HCT116 (cell line): Measurements from ENCODE around the gene SPSB1. TPM values are rescaled to one million over a fixed set of nuclear protein-coding genes. Genes with fewer than 3 reads are reported as not detected.

Source experiments
- ATAC-seq: fragments of 200-7000 bp; cut with Tn5 transposase; 2 replicates; pipeline ENCODE4 v1.9.1; 2020; ENCODE audit warnings: mild to moderate bottlenecking, moderate library complexity
- BruUV-seq: library from RNA; stranded (reverse); fragments of 400-500 nt; replicated peaks from 2 replicates; lab custom pipeline; 2021; lab: Mats Ljungman, UMichigan
- CTCF ChIA-PET: fragments of 300-600 bp; sonication (Branson Sonifier 250); formaldehyde crosslinking; loops from one replicate; lab custom pipeline; 2021; ENCODE audit warnings: antibody characterized with exemption; lab: Charles Lee
- POLR2A ChIA-PET: fragments of 300-600, 350-600 bp; sonication (Branson Sonifier 250); formaldehyde crosslinking; loops from one replicate; lab custom pipeline; 2021; ENCODE audit warnings: antibody characterized with exemption; lab: Charles Lee
- RAD21 ChIA-PET, 2 experiments: fragments of 300-600 bp; sonication (Branson Sonifier 250); formaldehyde crosslinking; loops; one replicate each; lab custom pipeline; 2023; ENCODE audit warnings: low total read pairs in 2 of 2; ENCODE audit not compliant: uncharacterized antibody in 2 of 2, unreplicated experiment in 2 of 2, low non-redundant PET in 1 of 2; lab: Charles Lee
- DNase-seq: peaks from one replicate; pipeline ENCODE4 v3.0.0-alpha.2; 2010; ENCODE audit warnings: low read depth, low spot score
- H2AFZ ChIP-seq: fragments of 200-600 bp; shearing (Covaris generic), sonication (generic); 2 replicates; pipeline ENCODE4 v1.6.1; 2017; ENCODE audit warnings: low read depth, mixed run types, mixed read lengths, antibody characterized with exemption, low read length; ENCODE audit not compliant: poor library complexity, severe bottlenecking
- H3K27ac ChIP-seq: 2 replicates; pipeline ENCODE4 v1.5.1; 2012; ENCODE audit warnings: low read depth, low read length
- H3K27me3 ChIP-seq: fragments of 200-600 bp; sonication (generic); 2 replicates; pipeline ENCODE4 v1.6.1; 2016; ENCODE audit warnings: mixed run types, low read length, mixed read lengths; ENCODE audit not compliant: insufficient read depth
- H3K36me3 ChIP-seq, 2 experiments: fragments of 200-500 bp in 1 of 2; fragments of 200-600 bp in 1 of 2; sonication (Bioruptor generic) in 1 of 2; sonication (generic) in 1 of 2; 2 replicates each; pipeline versions ENCODE4 v1.5.1 to v1.6.1; 2014 to 2016; ENCODE audit warnings: low read length in 2 of 2, inconsistent platforms in 1 of 2, mixed read lengths in 1 of 2, mixed run types in 1 of 2; ENCODE audit not compliant: insufficient read depth in 2 of 2, control insufficient read depth in 1 of 2
- H3K4me1 ChIP-seq, 2 experiments: fragments of 200-600 bp in 1 of 2; sonication (generic) in 1 of 2; 2 replicates each; pipeline versions ENCODE4 v1.5.1 to v1.6.1; 2012 to 2017; ENCODE audit warnings: low read length in 2 of 2, inconsistent platforms in 1 of 2, mild to moderate bottlenecking in 1 of 2, mixed read lengths in 1 of 2, mixed run types in 1 of 2, moderate library complexity in 1 of 2; ENCODE audit not compliant: insufficient read depth in 2 of 2, control insufficient read depth in 1 of 2
- H3K4me2 ChIP-seq: fragments of 200-600 bp; sonication (generic); 2 replicates; pipeline ENCODE4 v1.6.1; 2017; ENCODE audit warnings: mixed run types, low read length, mixed read lengths
- H3K4me3 ChIP-seq, 2 experiments: fragments of 200-600 bp in 1 of 2; sonication (generic) in 1 of 2; replicated peaks in 1 of 2; 2 replicates each; pipeline ENCODE4 v1.5.1; 2011 to 2016; ENCODE audit warnings: low read length in 2 of 2, control low read depth in 1 of 2, low read depth in 1 of 2, mild to moderate bottlenecking in 1 of 2, mixed read lengths in 1 of 2, mixed run types in 1 of 2
- H3K79me2 ChIP-seq: fragments of 200-600 bp; sonication (generic); 2 replicates; pipeline ENCODE4 v1.6.1; 2017; ENCODE audit warnings: mild to moderate bottlenecking, mixed run types, low read length, moderate library complexity, mixed read lengths; ENCODE audit not compliant: insufficient read depth
- H3K9ac ChIP-seq: fragments of 200-600 bp; sonication (generic); 2 replicates; pipeline ENCODE4 v1.6.1; 2016; ENCODE audit warnings: low read length, mixed read lengths
- H3K9me2 ChIP-seq: fragments of 200-600 bp; sonication (generic), shearing (Covaris generic); 2 replicates; pipeline ENCODE4 v1.6.1; 2017; ENCODE audit warnings: mixed run types, mild to moderate bottlenecking, moderate library complexity; ENCODE audit not compliant: insufficient read depth
- H3K9me3 ChIP-seq, 2 experiments: fragments of 200-500 bp in 1 of 2; fragments of 200-600 bp in 1 of 2; sonication (Bioruptor generic) in 1 of 2; sonication (generic) in 1 of 2; 2 replicates each; pipeline ENCODE4 v1.6.1; 2014 to 2017; ENCODE audit warnings: low read length in 2 of 2, mixed read lengths in 2 of 2, inconsistent platforms in 1 of 2, low read depth in 1 of 2, mild to moderate bottlenecking in 1 of 2, mixed run types in 1 of 2, moderate library complexity in 1 of 2; ENCODE audit not compliant: control insufficient read depth in 1 of 2, insufficient read depth in 1 of 2
- H4K20me1 ChIP-seq: fragments of 200-600 bp; sonication (generic), shearing (Covaris generic); 2 replicates; pipeline ENCODE4 v1.6.1; 2017; ENCODE audit warnings: mixed run types, mild to moderate bottlenecking, moderate library complexity; ENCODE audit not compliant: insufficient read depth
- EGR1 ChIP-seq: IDR thresholded peaks from 2 replicates; pipeline ENCODE4 v1.6.1; 2012; ENCODE audit warnings: low read depth
- EZH2 ChIP-seq: fragments of 200-600 bp; sonication (generic); IDR thresholded peaks from 2 replicates; pipeline ENCODE4 v1.6.1; 2017; ENCODE audit warnings: antibody characterized with exemption, mixed run types
- FOSL1 ChIP-seq: IDR thresholded peaks from 2 replicates; pipeline ENCODE4 v1.6.1; 2012; ENCODE audit warnings: low read depth
- JUND ChIP-seq: IDR thresholded peaks from 2 replicates; pipeline ENCODE4 v1.6.1; 2012
- POLR2A ChIP-seq: IDR thresholded peaks from 2 replicates; pipeline ENCODE4 v1.7.0; 2011; ENCODE audit warnings: borderline replicate concordance; ENCODE audit not compliant: insufficient read depth, insufficient read length; ENCODE audit errors: extremely low read depth
- TCF7L2 ChIP-seq: IDR thresholded peaks from 2 replicates; pipeline ENCODE4 v1.7.0; 2011; ENCODE audit warnings: borderline replicate concordance, inconsistent platforms; ENCODE audit not compliant: insufficient read depth, insufficient read length; ENCODE audit errors: extremely low read depth
- YY1 ChIP-seq: IDR thresholded peaks from 2 replicates; pipeline ENCODE4 v1.6.1; 2011; ENCODE audit warnings: low read length, low read depth, moderate library complexity, mild to moderate bottlenecking; ENCODE audit not compliant: insufficient replicate concordance; ENCODE audit errors: extremely low read depth
- ZFX ChIP-seq: fragments of 450-650 bp; IDR thresholded peaks from 2 replicates; pipeline ENCODE4 v1.6.1; 2017
- intact Hi-C: fragments of 100-400 bp; cut with micrococcal nuclease; formaldehyde crosslinking; loops from 2 replicates; pipeline ENCODE4 v1.10.0; 2022
- total RNA-seq: library from RNA; stranded (reverse); gene quantifications from one replicate; pipeline ENCODE4 v1.2.1, GENCODE V29; 2021; ENCODE audit not compliant: unreplicated experiment
- TF ChIP-seq, protein P1 (sequence below): IDR thresholded peaks from 2 replicates; pipeline ENCODE4 v1.6.1; 2012; ENCODE audit warnings: low read depth
- TF ChIP-seq, protein P2 (sequence below), 3 experiments: fragments of 200-600 bp in 1 of 3; sonication (generic) in 1 of 3; IDR thresholded peaks in 2 of 3; conservative IDR thresholded peaks in 1 of 3; 2 replicates each; pipeline ENCODE4 v1.5.1; 2012 to 2017; ENCODE audit warnings: low read depth in 2 of 3, low read length in 2 of 3, antibody characterized with exemption in 1 of 3, borderline replicate concordance in 1 of 3, control low read depth in 1 of 3, mild to moderate bottlenecking in 1 of 3, mixed read lengths in 1 of 3, mixed run types in 1 of 3, moderate library complexity in 1 of 3; ENCODE audit not compliant: insufficient read depth in 1 of 3
- TF ChIP-seq, protein P3 (sequence below): IDR thresholded peaks from 2 replicates; pipeline ENCODE4 v1.6.1; 2012

SPSB1 gene
- total RNA-seq, 1 experiment from 2014 or later = 10.8 TPM

DNA sequence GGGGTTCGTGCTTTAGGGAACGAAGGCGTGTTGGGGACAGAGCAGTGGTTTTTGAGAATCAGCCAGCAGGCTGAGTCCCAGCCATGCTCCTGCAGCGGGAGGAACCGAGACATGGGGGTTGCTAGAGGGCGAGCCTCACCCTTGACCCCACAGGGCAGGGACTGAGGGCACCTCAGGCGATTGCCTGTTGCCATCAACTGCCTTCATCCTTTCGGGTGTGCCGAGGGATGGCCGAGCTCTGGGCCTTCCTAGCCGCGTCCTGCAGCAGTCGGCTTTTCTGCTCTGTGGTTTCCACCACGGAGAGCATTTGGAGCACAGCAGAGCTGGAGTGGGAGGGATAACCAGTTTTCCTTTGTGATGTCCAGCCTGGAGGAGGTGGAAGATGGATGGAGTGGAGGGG lies 13.3 kb downstream of the SPSB1 start:
- Histone ChIP-seq H3K4me1 (peaks cover 21 to 32% of the 10 kb centered on the region in 2 experiments), H3K4me2 (no peak overlapping the region), H3K9me3 (no peaks in the 10 kb centered on the region), H3K79me2 (peaks cover 77% of the 10 kb centered on the region), H4K20me1 (no peaks in the 10 kb centered on the region), H3K27me3 (no peaks in the 10 kb centered on the region), H3K4me3 (no peak overlapping the region), H3K27ac (no peak overlapping the region), H2AFZ (no peak overlapping the region), H3K36me3 (no peaks in the 10 kb centered on the region), H3K9ac (no peak overlapping the region), H3K9me2 (no peaks in the 10 kb centered on the region)
- ChIA-PET CTCF (no interaction called here), POLR2A (no interaction called here), RAD21 (no interaction called here)
- TF ChIP-seq, protein P1, sequence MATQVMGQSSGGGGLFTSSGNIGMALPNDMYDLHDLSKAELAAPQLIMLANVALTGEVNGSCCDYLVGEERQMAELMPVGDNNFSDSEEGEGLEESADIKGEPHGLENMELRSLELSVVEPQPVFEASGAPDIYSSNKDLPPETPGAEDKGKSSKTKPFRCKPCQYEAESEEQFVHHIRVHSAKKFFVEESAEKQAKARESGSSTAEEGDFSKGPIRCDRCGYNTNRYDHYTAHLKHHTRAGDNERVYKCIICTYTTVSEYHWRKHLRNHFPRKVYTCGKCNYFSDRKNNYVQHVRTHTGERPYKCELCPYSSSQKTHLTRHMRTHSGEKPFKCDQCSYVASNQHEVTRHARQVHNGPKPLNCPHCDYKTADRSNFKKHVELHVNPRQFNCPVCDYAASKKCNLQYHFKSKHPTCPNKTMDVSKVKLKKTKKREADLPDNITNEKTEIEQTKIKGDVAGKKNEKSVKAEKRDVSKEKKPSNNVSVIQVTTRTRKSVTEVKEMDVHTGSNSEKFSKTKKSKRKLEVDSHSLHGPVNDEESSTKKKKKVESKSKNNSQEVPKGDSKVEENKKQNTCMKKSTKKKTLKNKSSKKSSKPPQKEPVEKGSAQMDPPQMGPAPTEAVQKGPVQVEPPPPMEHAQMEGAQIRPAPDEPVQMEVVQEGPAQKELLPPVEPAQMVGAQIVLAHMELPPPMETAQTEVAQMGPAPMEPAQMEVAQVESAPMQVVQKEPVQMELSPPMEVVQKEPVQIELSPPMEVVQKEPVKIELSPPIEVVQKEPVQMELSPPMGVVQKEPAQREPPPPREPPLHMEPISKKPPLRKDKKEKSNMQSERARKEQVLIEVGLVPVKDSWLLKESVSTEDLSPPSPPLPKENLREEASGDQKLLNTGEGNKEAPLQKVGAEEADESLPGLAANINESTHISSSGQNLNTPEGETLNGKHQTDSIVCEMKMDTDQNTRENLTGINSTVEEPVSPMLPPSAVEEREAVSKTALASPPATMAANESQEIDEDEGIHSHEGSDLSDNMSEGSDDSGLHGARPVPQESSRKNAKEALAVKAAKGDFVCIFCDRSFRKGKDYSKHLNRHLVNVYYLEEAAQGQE = no peak
- no TSS peak for BruUV-seq
- ATAC-seq (no peak), DNase-seq (no peak)
- intact Hi-C loops = no loop called here

DNA sequence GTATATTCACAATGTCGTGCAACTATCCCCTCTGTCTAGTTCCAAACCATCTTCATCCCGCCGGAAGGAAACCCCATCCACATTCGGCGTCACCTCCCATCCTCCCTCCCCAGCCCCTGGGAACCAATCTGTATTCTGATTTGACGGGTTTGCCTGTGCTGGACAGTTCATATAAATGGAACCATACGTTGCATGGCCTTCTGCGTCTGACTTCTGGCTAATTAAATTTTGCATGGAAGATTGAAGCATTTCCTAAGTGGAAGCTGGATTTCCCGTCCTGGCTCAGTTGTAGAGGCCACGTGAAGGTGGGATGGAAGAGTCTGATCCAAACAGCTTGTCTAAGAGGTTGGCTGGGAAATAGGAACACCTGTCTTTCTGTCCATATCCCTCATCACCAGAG lies 14.6 kb downstream of the SPSB1 start:
- Histone ChIP-seq H3K4me3 (no peak overlapping the region), H3K27me3 (no peaks in the 10 kb centered on the region), H3K4me1 (peaks cover 15 to 19% of the 10 kb centered on the region in 2 experiments), H4K20me1 (no peaks in the 10 kb centered on the region), H2AFZ (no peak overlapping the region), H3K9me2 (no peaks in the 10 kb centered on the region), H3K4me2 (no peak overlapping the region), H3K9ac (no peak overlapping the region), H3K36me3 (no peaks in the 10 kb centered on the region), H3K9me3 (no peaks in the 10 kb centered on the region), H3K79me2 (peaks cover 76% of the 10 kb centered on the region), H3K27ac (no peak overlapping the region)
- DNase-seq (no peak), ATAC-seq (no peak)
- no TSS peak for BruUV-seq
- CTCF ChIA-PET = no interaction called here
- POLR2A ChIA-PET = no interaction called here
- RAD21 ChIA-PET = no interaction called here
- intact Hi-C loops = no loop called here
- TF ChIP-seq TCF7L2 (no peak), POLR2A (no peak), JUND (no peak), EGR1 (no peak), FOSL1 (no peak), YY1 (no peak), ZFX (no peak), EZH2 (no peak)
- TF ChIP-seq, protein P1 = no peak
- TF ChIP-seq, protein P2, sequence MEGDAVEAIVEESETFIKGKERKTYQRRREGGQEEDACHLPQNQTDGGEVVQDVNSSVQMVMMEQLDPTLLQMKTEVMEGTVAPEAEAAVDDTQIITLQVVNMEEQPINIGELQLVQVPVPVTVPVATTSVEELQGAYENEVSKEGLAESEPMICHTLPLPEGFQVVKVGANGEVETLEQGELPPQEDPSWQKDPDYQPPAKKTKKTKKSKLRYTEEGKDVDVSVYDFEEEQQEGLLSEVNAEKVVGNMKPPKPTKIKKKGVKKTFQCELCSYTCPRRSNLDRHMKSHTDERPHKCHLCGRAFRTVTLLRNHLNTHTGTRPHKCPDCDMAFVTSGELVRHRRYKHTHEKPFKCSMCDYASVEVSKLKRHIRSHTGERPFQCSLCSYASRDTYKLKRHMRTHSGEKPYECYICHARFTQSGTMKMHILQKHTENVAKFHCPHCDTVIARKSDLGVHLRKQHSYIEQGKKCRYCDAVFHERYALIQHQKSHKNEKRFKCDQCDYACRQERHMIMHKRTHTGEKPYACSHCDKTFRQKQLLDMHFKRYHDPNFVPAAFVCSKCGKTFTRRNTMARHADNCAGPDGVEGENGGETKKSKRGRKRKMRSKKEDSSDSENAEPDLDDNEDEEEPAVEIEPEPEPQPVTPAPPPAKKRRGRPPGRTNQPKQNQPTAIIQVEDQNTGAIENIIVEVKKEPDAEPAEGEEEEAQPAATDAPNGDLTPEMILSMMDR (IDR thresholded peaks at IDR 0.05 in 2 of 3, conservative IDR thresholded peaks at IDR 0.05 in 1 of 3; ENCODE audit: borderline replicate concordance in 1 of 3, insufficient read depth in 1 of 3, low read depth in 2 of 3, low read length in 2 of 3) = no peak
- TF ChIP-seq, protein P3, sequence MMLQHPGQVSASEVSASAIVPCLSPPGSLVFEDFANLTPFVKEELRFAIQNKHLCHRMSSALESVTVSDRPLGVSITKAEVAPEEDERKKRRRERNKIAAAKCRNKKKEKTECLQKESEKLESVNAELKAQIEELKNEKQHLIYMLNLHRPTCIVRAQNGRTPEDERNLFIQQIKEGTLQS = no peak
